IMR-90 (cell line): ENCODE data around the gene DLK2.
A peak's percentile ranks its signal among the peaks of the same experiment; 100 is the strongest.

Source experiments
- BHLHE40 ChIP-seq: fragments of 150-350 bp; IDR thresholded peaks from 2 replicates; pipeline ENCODE4 v1.6.1; 2016; ENCODE audit warnings: mild to moderate bottlenecking, low read depth, low read length
- CEBPB ChIP-seq: IDR thresholded peaks from 2 replicates; pipeline ENCODE4 v1.6.1; 2012; ENCODE audit warnings: low read depth, low read length, improper control_type of control experiment
- CHD1 ChIP-seq: IDR thresholded peaks from 2 replicates; pipeline ENCODE4 v1.6.1; 2012; ENCODE audit warnings: low read depth, low read length, improper control_type of control experiment
- MAFK ChIP-seq: IDR thresholded peaks from 2 replicates; pipeline ENCODE4 v1.6.1; 2012; ENCODE audit warnings: low read depth, low read length, improper control_type of control experiment
- MAZ ChIP-seq: IDR thresholded peaks from 2 replicates; pipeline ENCODE4 v1.6.1; 2012; ENCODE audit warnings: low read depth, mild to moderate bottlenecking, low read length, improper control_type of control experiment, moderate library complexity, borderline replicate concordance
- MXI1 ChIP-seq: IDR thresholded peaks from 2 replicates; pipeline ENCODE4 v1.6.1; 2012; ENCODE audit warnings: low read depth, mild to moderate bottlenecking, low read length, moderate library complexity, borderline replicate concordance
- NFE2L2 ChIP-seq: fragments of 150-350 bp; IDR thresholded peaks from 2 replicates; pipeline ENCODE4 v1.6.1; 2016; ENCODE audit warnings: low read depth, mild to moderate bottlenecking, low read length
- POLR2A ChIP-seq: IDR thresholded peaks from 2 replicates; pipeline ENCODE4 v1.6.1; 2012; ENCODE audit warnings: mild to moderate bottlenecking, low read depth, low read length
- RAD21 ChIP-seq: IDR thresholded peaks from 2 replicates; pipeline ENCODE4 v1.6.1; 2012; ENCODE audit warnings: low read length, improper control_type of control experiment
- RCOR1 ChIP-seq: IDR thresholded peaks from 2 replicates; pipeline ENCODE4 v1.6.1; 2012; ENCODE audit warnings: mild to moderate bottlenecking, low read length, improper control_type of control experiment; ENCODE audit not compliant: insufficient replicate concordance
- RFX5 ChIP-seq: IDR thresholded peaks from 2 replicates; pipeline ENCODE4 v1.8.0; 2012; ENCODE audit warnings: low read depth, mild to moderate bottlenecking, low read length, moderate library complexity
- SMC3 ChIP-seq: fragments of 150-350 bp; IDR thresholded peaks from 2 replicates; pipeline ENCODE4 v1.6.1; 2016; ENCODE audit warnings: low read depth, mild to moderate bottlenecking, antibody characterized with exemption, low read length, moderate library complexity
- TF ChIP-seq, protein P1 (sequence below): conservative IDR thresholded peaks from 2 replicates; pipeline ENCODE4 v1.5.1; 2012; ENCODE audit warnings: mild to moderate bottlenecking, low read depth, low read length, improper control_type of control experiment
- TF ChIP-seq, protein P2 (sequence below): fragments of 150-350 bp; IDR thresholded peaks from 2 replicates; pipeline ENCODE4 v1.6.1; 2017; ENCODE audit warnings: mild to moderate bottlenecking, antibody characterized with exemption, low read length, low read depth

- TF ChIP-seq, protein P1, sequence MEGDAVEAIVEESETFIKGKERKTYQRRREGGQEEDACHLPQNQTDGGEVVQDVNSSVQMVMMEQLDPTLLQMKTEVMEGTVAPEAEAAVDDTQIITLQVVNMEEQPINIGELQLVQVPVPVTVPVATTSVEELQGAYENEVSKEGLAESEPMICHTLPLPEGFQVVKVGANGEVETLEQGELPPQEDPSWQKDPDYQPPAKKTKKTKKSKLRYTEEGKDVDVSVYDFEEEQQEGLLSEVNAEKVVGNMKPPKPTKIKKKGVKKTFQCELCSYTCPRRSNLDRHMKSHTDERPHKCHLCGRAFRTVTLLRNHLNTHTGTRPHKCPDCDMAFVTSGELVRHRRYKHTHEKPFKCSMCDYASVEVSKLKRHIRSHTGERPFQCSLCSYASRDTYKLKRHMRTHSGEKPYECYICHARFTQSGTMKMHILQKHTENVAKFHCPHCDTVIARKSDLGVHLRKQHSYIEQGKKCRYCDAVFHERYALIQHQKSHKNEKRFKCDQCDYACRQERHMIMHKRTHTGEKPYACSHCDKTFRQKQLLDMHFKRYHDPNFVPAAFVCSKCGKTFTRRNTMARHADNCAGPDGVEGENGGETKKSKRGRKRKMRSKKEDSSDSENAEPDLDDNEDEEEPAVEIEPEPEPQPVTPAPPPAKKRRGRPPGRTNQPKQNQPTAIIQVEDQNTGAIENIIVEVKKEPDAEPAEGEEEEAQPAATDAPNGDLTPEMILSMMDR, result no peak
- TF ChIP-seq RCOR1 (no peak), RAD21 (no peak), CHD1 (no peak), POLR2A (peak; percentile 94), MXI1 (no peak), MAFK (no peak), RFX5 (no peak), NFE2L2 (no peak), MAZ (peak; percentile 75; the same call in 1 of the 2 replicates), SMC3 (no peak), CEBPB (no peak), BHLHE40 (no peak)
- TF ChIP-seq, protein P2, sequence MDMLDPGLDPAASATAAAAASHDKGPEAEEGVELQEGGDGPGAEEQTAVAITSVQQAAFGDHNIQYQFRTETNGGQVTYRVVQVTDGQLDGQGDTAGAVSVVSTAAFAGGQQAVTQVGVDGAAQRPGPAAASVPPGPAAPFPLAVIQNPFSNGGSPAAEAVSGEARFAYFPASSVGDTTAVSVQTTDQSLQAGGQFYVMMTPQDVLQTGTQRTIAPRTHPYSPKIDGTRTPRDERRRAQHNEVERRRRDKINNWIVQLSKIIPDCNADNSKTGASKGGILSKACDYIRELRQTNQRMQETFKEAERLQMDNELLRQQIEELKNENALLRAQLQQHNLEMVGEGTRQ, result no peak
Observed at GRCh38 chr6:43477235-43478007, 22.1 kb upstream of the DLK2 start, which contains the start of gene TJAP1.
